H1 (cell line): ENCODE measurements around the gene COQ8B. TPM values are rescaled to one million over a fixed set of nuclear protein-coding genes. Genes with fewer than 3 reads are reported as not detected.

Source experiments
- ATF2 ChIP-seq: IDR thresholded peaks from 2 replicates; pipeline ENCODE4 v1.6.1; 2012; ENCODE audit warnings: low read length, inconsistent platforms
- BACH1 ChIP-seq: IDR thresholded peaks from 2 replicates; pipeline ENCODE4 v1.6.1; 2012; ENCODE audit warnings: low read length, improper control_type of control experiment
- BCL11A ChIP-seq, 2 experiments: IDR thresholded peaks; one replicate each; pipeline ENCODE4 v1.6.1; 2011; ENCODE audit warnings: low read depth in 2 of 2, low read length in 2 of 2, mild to moderate bottlenecking in 2 of 2
- EZH2 ChIP-seq: fragments of 200-600 bp; sonication (generic); IDR thresholded peaks from 2 replicates; pipeline ENCODE4 v1.7.1; 2012; ENCODE audit warnings: low read depth, mild to moderate bottlenecking, moderate library complexity, low read length, inconsistent platforms; ENCODE audit not compliant: severe bottlenecking
- GTF2F1 ChIP-seq: IDR thresholded peaks from 2 replicates; pipeline ENCODE4 v1.6.1; 2012; ENCODE audit warnings: low read depth, low read length, improper control_type of control experiment, borderline replicate concordance
- KDM5A ChIP-seq: fragments of 200-600 bp; IDR thresholded peaks from 2 replicates; pipeline ENCODE4 v1.7.1; 2012; ENCODE audit warnings: mild to moderate bottlenecking, low read length, inconsistent platforms, mixed read lengths
- NRF1 ChIP-seq: IDR thresholded peaks from 2 replicates; pipeline ENCODE4 v1.6.1; 2011; ENCODE audit warnings: mild to moderate bottlenecking, low read depth, low read length, improper control_type of control experiment
- SIN3A ChIP-seq, 2 experiments: IDR thresholded peaks in 1 of 2; conservative IDR thresholded peaks in 1 of 2; 2 replicates each; pipeline ENCODE4 v1.6.1; 2011 to 2012; ENCODE audit warnings: low read length in 2 of 2, improper control_type of control experiment in 1 of 2, low read depth in 1 of 2, mild to moderate bottlenecking in 1 of 2
- TBP ChIP-seq: IDR thresholded peaks from 2 replicates; pipeline ENCODE4 v1.6.1; 2011; ENCODE audit warnings: low read depth, low read length, improper control_type of control experiment
- polyA plus RNA-seq, 7 experiments: library from polyadenylated mRNA; depleted of rRNA in 3 of 7; stranded (reverse) in 5 of 7; unstranded in 2 of 7; fragments of >200 nt in 5 of 7; fragments of 200-250 nt in 2 of 7; gene quantifications; 1 replicate in 5 of 7; 2 replicates in 1 of 7; 4 replicates in 1 of 7; pipeline versions ENCODE4 v1.2.1 to v1.2.3, GENCODE V29; 2011 to 2013; ENCODE audit warnings: missing spikeins in 2 of 7, mixed read lengths in 2 of 7
- total RNA-seq: library from RNA; stranded (reverse); fragmentation: NEBNext Ultra II Directional; extraction: Animal tissue kit (Norgen Biotek cat#: 25700); gene quantifications from 2 replicates; pipeline ENCODE4 v1.2.1, GENCODE V29; 2021

The COQ8B gene
- total and polyA plus RNA-seq, 2 of the 8 experiments (the other 6 are each of a cell fraction or from before 2014, with no cell fraction given): 41.7 to 46.1 TPM

- TF ChIP-seq ATF2 (no peak), SIN3A (conservative IDR thresholded peaks at IDR 0.05 in 1 of 2, IDR thresholded peaks at IDR 0.05 in 1 of 2; ENCODE audit: low read depth in 1 of 2, low read length in 2 of 2) (no peak), TBP (no peak), KDM5A (no peak), EZH2 (no peak), GTF2F1 (no peak), BCL11A (IDR thresholded peaks at IDR 0.05; ENCODE audit: low read depth in 2 of 2, low read length in 2 of 2) (no peak), BACH1 (no peak), NRF1 (no peak)
- TF ChIP-seq, all 59 proteins: peak for 0
These were observed 11.4 kb downstream of the COQ8B start (continued) for GRCh38 chr19:40705362-40705651.
